Tibial nerve (tissue), 4 donors: Measurements from ENCODE around the gene TMEM181.

ENCODE experiments used
- CTCF ChIP-seq, 5 experiments: fragments of 200-600 bp in 3 of 5; fragments of 450-650 bp in 2 of 5; sonication (generic) in 3 of 5; IDR thresholded peaks; one replicate each; pipeline ENCODE4 v1.5.1; 2016 to 2019; ENCODE audit warnings: antibody characterized with exemption in 5 of 5, mild to moderate bottlenecking in 3 of 5, moderate library complexity in 2 of 5
- EP300 ChIP-seq, 2 donors: sonication (generic); formaldehyde crosslinking; IDR thresholded peaks; one replicate each; pipeline ENCODE4 v1.6.1; 2017; ENCODE audit warnings: antibody characterized with exemption in 2 of 2, mild to moderate bottlenecking in 1 of 2

- no peak for TF ChIP-seq CTCF (IDR thresholded peaks at IDR 0.05)
- TF ChIP-seq EP300 (IDR thresholded peaks at IDR 0.05): no peak
These were observed 29.5 kb downstream of the TMEM181 start for GRCh38 chr6:158589366-158589765.
